ENCODE results near the gene YIPF5.

DNA sequence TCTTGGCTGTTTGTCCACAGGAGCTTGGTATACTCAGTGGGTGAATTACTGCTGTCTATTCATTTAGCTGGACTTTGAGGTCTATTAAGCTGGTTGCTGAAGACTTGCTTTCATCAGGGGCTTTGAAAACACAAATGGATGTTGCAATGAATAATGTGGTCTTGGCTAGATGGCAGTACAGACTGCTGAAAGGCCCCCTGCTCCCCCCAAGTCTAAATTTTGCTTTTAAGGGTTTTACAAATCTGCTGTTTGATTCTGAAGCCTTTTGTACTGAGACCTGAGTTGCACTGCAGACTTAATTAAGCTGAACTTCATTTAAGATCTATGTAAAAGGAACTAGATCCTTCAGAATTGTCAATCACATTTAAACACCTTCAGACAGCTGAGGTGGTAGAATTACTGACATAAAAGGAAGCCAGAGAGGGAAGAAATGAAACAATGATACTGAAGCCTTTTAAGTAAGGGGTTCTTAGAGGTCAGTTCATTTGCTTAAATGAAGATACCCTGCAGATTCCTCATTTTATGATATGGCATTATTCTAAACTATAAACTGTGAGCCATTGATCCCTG, 37.5 kb upstream of the YIPF5 start:
- TF ChIP-seq, protein P1, sequence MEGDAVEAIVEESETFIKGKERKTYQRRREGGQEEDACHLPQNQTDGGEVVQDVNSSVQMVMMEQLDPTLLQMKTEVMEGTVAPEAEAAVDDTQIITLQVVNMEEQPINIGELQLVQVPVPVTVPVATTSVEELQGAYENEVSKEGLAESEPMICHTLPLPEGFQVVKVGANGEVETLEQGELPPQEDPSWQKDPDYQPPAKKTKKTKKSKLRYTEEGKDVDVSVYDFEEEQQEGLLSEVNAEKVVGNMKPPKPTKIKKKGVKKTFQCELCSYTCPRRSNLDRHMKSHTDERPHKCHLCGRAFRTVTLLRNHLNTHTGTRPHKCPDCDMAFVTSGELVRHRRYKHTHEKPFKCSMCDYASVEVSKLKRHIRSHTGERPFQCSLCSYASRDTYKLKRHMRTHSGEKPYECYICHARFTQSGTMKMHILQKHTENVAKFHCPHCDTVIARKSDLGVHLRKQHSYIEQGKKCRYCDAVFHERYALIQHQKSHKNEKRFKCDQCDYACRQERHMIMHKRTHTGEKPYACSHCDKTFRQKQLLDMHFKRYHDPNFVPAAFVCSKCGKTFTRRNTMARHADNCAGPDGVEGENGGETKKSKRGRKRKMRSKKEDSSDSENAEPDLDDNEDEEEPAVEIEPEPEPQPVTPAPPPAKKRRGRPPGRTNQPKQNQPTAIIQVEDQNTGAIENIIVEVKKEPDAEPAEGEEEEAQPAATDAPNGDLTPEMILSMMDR (conservative IDR thresholded peaks at IDR 0.05; ENCODE audit: low read depth, low read length), result peak; percentile 27; the same call in 1 of the 2 replicates
- TF ChIP-seq FOS (IDR thresholded peaks at IDR 0.05; ENCODE audit: low read depth, low read length) (no peak), RAD21 (IDR thresholded peaks at IDR 0.05; ENCODE audit: low read length) (peak; percentile 37), POLR2A (IDR thresholded peaks at IDR 0.05; ENCODE audit: low read depth, low read length) (no peak), CHD1 (IDR thresholded peaks at IDR 0.05; ENCODE audit: low read depth, low read length) (no peak), SMC3 (IDR thresholded peaks at IDR 0.05; ENCODE audit: low read depth, low read length) (peak; percentile 11; the same call in 1 of the 2 replicates), MXI1 (IDR thresholded peaks at IDR 0.05; ENCODE audit: borderline replicate concordance, low read depth, low read length) (no peak)

Measured in IMR-90 (cell line).